ENCODE results near the gene SNHG17.
"Not testable (repeated sequence)": the region's sequence is repeated elsewhere in the genome, so short reads cannot be mapped to it uniquely, and the experiment has no call there.

SNHG17 gene

DNA sequence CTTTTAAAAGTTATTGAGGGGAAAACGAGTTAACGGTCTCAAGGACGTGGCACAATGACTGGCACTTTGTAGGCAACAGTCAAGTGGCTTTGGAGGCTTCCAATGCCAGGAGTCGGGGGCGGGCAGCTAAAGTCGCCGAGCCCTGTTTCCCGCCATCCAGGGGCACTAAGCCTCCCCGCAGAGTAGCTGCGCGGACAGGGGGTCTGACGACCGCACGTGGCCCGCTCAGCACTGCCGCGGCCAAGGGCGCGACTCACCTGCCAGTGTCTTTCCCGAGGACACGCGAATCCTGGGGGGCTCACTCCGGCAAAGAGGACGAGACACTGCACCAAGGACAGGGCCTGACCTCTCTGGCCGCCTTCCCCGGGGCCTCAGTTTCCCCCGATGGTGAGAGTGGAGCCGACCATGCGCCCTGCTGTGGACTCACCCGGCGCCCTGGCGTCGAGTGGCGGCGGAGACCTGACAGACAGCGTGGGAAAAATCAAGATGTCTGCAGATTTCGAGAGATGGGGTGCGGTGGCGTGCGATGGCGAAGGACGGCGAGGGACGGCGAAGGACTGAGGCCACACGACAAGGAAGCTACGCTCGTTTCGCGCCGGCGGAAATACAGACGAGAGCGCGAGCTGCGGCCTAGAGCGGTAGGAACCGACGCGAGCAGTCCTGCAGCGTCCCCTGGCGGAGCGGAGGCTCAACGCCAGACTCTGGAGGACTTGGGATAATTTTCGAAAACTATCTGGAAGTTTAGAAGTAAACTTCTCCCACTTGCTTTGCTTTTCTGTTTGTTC lies at the start of gene SNHG17:
SNHG17 (minus strand) TSS at position 559 of the 785 bp plus-strand sequence.
- DNase-seq: peak in 56 of 58 donors; percentile 12 to 95 (median 79)

DNA sequence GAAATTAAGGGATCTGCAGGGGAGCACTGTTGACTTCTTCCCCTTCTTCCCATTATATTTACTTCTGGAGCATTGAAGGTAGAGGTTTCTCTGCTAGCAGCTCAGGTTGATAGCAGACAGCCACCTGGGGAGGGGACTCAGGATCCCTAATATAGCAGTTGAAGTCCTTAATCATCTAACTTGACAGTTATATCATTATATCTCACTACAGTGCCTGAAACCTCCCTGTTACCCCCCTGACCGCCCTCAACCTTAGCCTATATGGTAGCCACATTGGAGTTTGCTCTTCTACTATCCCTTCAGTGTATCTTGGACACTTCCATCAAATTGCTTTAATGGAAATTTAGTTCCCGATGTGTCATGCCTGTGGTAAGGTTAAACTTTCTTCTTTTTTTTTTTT lies 44.5 kb upstream of the SNHG17 start:
- no peak for DNase-seq

DNA sequence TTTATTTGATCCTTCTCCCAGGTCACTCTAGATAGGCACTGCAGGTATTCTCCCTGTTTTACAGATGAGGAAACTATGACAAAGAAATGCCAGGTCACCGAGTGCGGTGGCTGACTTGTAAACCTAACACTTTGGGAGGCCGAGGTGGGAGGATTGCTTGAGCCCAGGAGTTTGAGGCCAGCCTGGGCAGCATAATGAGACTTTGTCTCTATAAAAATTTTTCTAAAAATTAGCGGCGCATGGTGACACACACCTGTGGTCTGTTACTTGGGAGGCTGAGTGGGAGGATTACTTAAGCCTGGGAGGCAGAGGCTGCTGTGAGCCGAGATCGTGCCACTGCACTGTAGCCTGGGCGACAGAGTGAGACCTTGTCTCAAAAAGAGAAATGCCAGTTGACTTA lies 42.6 kb upstream of the SNHG17 start:
- no peak for DNase-seq

DNA sequence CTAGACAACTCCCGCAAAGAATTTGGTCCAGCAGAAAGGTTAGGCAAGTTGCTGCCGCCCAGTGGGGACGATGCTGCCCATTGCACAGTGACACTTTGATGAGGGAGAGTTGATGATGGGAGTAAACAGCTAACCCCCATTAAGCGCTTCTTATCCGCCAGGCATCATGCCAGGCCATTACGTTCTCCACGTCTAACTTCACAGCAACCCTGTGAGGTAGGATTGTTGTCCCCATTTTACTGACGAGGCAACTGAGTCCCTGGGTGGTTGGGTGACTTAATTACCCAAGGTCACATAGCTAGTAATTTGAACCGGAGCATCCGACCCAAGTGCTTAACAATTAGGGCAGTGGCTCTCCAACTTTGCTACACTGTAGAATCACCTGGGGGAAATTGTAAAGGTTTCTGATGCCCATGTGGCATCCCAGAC lies 38.3 kb upstream of the SNHG17 start:
- DNase-seq: peak in 3 of 58 donors; percentile 7 to 14 (median 14)

DNA sequence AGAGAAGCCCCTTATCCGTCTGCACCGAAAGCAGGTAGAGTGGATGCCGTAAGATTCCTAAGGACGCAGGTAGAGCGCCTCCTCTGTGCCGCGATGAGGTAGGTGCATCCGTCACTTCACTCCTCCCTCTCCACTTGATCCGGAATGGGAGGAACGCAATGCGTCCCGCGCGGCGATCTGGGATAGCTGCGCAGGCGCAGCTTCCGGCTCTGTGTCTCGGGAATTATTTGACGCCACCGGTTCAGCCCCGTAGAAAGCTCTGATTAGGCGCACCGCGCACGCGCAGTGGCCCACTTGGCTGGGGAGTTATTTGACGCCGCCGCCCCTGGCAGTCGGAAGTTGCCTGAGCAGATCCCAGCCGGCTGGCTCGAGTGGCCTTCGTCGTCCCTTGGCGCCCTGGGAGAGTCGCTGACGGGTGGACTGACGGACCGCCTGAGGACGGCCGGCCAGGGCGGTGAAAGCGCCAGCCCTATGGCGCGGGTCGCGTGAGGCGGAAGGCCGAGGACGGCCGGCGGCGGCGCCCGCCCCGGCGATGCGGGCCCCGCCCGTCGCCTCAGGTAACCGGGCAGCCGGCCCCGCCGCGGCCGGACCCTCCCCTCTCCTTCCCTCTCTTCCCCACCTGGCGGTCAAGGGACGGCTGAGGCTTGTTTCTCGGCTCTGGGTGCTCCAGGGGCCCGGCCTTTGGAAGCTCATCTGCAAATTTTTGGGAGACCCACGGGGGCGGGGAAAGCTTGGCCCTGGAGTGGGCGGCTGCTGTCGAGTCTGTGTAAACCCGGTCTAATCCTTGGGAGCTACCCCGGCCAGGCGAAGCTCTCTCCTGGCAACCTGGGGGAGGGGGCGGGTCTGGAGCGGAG lies 37.6 kb upstream of the SNHG17 start, which contains the start of gene RALGAPB:
RALGAPB (plus strand) TSS at position 331 of the 854 bp plus-strand sequence. CDS start 15,590 bp downstream, outside the sequence.
- peak; percentile 61 to 99 (median 96) for DNase-seq

DNA sequence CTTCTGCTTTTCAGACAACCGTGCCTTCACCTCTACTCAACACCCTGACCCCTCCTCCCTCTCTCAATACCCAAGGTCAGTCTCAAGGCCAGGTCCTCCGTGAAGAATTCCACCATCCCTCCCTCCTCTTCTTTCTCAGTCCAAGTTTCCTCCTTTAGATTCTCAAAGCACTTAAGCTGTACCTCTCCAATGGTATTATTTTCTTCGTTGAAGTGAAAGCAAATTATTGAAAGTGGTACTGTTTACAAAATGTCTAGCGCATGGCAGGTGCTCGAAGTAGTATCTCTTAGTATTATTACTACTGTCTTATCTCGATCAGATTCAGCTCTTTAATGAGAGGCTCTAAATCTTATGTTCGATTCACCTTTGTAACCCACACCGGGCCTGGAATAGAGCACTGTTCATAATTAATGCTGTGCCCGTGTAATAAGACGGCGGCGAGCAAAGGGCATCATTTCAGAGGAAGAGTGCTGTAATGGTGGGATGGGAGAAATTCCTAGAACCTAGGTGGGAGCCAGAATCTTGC lies 36.9 kb upstream of the SNHG17 start:
- no peak for DNase-seq

DNA sequence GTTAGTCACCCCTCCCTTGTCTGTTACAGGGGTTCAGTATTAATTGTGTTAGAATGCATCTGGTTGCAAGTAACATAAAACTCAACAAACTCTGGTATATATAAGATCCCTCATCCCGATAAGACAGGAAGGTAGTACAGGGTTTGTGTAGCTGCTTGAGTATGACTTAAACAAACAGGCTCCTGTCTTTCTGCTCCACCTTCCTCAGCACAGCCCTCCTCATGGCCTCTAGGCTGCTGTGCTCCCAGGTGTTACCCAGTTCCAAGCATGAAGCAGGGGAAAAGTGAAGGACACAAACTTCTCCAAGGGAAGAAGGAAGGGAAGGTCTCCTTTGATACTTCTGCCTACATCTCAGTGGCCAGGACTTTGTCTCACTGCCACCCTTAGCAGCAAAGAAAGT lies 36.1 kb upstream of the SNHG17 start:
- no peak for DNase-seq

DNA sequence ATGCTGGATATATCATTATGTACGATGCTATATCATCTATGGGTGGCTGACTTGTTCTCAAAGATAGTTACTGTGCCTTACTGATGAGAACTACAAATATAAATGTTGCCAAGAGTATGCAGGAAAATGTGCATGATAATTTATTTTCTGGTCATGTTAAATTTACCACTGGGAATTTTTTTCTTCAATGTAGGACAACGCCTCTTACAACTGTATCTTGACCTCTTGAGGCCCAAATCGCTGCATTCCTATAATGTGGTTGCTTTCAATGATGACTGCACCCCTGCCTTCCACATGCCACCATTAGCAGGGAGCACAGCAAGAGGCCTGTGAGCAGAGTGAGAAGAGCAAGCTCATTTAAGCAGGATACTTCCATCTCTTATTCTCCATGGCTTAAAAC lies 31.9 kb upstream of the SNHG17 start:
- no peak for DNase-seq

DNA sequence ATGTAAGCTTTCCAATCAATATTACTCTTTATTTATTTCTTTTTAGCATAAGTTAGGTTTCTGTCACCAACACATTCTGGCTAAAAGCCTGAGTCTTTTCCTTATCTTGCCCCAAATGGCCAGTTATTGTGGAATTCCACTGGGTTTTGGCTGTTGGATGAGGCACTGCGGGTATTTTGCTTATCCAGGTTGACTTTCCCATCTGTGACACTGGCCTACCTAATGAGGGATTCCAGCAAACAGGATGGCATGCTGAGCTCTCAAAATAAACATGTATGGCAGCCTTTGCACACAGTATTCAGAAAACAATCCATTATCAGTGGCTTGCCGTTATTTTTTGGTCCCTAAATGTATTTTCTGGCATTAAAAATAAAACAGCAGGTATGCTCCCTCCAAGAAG lies 31.0 kb upstream of the SNHG17 start:
- DNase-seq: no peak

DNA sequence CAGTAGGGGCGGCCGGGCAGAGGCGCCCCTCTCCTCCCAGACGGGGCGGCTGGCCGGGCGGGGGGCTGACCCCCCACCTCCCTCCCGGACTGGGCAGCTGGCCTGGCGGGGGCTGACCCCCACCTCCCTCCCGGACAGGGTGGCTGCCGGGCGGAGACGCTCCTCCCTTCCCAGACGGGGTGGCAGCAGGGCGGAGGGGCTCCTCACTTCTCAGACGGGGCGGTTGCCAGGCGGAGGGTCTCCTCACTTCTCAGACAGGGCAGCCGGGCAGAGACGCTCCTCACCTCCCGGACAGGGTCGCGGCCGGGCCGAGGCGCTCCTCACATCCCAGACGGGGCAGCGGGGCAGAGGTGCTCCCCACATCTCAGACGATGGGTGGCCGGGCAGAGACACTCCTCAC lies 26.4 kb upstream of the SNHG17 start:
- not testable (repeated sequence) for DNase-seq

DNA sequence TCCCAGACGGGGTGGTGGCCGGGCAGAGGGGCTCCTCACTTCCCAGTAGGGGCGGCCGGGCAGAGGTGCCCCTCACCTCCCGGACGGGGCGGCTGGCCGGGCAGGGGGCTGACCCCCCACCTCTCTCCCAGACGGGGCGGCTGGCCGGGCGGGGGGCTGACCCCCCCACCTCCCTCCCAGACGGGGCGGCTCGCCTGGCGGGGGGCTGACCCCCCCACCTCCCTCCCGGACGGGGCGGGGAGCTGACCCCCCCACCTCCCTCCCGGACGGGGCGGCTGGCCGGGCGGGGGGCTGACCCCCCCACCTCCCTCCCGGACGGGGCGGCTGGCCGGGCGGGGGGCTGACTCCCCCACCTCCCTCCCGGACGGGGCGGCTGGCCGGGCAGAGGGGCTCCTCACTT lies 26.0 kb upstream of the SNHG17 start:
- not testable (repeated sequence) for DNase-seq

DNA sequence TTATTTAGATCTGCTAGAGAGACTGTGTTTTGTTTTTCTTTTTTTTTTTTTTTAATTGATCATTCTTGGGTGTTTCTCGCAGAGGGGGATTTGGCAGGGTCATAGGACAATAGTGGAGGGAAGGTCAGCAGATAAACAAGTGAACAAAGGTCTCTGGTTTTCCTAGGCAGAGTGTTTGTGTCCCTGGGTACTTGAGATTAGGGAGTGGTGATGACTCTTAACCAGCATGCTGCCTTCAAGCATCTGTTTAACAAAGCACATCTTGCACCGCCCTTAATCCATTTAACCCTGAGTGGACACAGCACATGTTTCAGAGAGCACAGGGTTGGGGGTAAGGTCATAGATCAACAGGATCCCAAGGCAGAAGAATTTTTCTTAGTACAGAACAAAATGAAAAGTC lies 25.5 kb upstream of the SNHG17 start:
- DNase-seq: not testable (repeated sequence)

DNA sequence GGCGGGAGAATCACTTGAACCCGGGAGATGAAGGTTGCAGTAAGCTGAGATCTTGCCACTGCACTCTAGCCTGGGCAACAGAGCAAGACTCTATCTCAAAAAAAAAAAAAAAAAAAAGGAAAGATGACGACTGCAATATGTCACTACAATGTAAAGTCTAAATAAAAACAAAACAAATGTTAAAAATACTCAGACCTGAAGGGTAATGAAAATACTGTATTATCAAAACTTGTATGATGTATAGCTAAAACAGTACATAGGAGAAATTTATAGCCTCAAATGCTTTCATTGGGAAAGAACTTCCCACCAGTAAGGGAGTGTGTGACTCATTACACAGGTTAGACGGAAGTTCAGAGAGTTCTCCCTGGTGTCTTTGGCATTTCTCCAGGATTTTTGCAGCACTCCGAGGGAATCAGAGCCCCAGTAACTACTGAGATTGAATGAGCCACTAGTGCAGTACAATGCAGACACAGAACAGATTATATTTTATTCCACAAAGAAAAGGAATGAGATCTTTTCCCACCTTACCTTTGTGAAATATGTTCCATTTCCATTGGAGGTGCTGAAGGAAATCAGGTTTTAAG lies 25.0 kb upstream of the SNHG17 start:
- no peak for DNase-seq

DNA sequence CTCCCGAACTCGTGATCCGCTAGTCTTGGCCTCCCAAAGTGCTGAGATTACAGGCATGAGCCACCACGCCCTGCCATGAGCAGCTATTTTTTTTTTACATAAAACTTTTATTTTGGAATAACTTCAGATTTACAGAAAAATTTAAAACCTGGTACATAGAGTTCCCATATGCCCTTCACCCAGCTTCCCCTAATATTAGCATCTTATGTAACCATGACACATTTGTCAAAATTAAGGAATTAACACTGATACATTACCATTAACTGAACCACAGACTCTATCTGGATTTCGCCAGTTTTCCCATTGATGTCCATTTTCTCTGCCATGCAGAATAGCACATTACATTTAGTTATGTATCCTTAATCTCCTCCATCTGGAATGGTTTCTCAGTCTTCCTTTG lies 23.2 kb upstream of the SNHG17 start:
- no peak for DNase-seq

DNA sequence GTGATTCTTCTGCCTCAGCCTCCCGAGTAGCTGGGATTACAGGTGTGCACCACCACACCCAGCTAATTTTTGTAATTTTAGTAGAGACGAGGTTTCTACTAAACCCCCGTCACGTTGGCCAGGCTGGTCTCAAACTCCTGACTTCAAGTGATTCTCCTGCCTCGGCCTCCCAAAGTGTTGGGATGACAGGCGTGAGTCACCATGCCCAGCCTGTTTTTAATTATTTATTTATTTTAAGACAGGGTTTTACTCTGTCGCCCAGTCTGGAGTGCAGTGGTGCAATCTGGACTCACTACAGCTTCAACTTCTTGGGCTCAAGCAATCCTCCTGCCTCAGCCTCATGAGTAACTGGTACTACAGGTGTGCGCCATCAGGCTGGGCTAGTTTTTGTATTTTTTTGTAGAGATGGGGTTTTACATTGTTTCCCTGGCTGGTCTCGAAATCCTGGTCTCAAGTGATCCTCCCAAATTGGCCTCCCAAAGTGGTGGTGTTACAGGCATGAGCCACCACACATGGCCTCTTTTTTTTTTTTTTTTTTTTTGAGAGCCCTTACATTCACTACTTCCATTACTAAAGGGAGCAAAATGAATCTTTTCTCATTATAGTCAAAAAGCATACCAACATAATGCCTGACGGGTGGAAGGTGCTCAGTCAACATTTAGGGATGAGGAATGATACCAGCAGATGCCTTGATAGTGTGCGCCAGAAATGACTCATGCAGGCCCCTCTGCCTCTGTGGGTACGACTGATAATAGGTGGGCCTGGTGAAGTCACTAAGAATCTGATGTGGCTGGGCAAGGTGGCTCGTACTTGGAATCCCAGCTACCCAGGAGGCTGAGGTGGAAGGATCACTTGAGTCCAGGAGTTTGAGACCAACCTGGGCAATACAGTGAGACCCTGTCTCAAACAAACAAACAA lies 19.7 kb upstream of the SNHG17 start:
- no peak for DNase-seq

DNA sequence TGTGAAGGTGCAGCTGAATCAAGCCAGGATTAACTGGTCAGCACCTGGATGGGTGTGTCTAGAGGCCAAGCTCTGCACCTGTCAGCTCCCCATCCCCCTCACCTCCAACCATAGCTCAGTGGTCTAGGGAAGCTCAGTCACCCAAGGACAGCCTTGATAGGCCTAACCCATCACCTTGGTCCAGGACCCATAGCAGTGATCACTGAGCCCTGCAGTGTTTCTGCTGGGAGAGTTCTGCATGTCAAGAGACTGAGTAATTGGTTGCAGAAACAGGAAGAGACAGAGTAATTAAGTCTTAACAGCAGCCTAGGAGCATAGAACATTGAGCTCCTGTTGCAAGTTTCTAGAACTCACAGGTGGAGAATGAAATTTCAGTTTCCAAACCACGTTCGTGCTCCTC lies 18.8 kb upstream of the SNHG17 start:
- DNase-seq: no peak

DNA sequence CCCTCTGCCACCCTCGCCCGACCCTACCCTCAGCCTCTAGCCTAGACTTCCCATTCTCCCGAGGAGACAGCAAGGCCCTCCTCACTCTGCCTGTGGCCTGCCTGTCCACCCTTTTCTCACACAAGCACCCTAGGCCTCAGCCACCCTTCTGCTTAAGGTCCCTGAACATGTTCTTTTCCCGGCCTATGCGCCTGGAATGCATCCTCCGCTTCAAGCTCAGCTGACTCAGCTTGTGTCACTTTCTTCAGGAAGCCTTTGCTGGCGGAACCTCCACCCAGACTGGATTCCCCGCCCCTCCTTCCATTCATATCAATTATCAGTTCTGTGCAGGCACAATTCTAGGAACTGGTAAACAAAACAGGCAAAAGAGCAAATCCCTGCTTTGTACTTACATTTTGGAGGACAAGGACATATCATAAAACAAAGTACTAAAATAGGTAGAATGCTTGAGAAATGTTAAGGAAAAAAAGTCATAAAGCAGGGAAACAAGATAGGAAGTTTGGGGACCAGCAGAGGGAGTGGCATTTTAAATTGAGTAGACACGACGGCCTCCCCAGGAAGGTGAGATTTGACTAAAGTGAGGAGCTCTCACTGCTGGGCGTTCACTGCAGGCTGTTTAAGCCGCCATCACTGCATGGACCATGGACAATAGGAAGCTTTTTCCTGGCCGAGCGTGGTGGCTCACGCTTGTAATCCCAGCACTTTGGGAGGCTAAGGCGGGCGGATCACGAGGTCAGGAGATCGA lies 17.9 kb upstream of the SNHG17 start:
- DNase-seq: no peak

DNA sequence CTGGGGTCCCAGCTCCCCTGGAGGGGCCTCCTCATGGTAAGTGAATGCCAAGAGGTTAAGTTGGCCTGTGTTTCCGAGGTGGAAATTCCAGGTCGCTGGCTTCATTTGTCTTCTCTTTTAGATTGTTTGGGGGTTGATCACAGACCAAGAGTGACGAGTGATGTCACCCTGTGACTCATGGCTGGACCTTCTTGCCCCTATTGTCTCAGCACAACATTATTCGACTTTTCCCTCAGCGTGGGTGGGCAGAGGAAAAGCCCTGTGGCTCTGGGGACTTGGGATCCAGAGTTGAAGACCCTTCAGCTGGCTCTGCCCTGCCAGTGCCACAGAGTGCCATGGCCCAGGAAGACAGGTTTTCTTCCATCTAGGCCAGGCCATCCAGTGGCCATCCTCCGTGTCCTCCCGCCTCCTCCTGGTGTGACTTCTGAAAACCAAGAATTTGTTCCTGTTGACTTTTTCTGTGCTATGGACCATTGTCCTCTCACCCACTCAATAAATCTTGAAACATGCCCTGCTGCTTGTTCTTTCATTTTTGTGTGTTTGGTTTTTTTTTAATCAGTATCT lies 15.4 kb upstream of the SNHG17 start:
- DNase-seq: no peak

DNA sequence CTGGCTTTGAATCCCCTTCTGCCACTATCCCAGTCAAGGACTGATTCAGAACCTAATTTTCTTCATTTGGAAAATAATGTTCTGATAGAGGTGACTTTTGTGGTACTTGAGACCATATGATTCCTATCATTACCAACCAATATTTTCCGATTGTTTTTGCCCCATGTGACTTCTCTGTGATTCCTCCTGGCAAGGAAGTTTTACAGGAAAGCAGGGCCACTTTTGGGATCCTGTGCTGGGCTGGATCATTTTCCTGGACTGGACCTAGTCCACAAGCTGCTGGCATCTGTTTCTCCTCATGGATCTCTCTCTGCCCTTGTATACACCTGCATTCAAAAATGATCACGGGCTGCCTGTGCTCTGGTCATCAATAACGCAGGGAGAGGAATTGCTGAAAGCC lies 13.9 kb upstream of the SNHG17 start:
- no peak for DNase-seq

Data from anterior cingulate cortex (tissue), 58 donors.